K562 (cell line): ENCODE data around the gene TRNP1. TPM values are rescaled to one million over a fixed set of nuclear protein-coding genes. Genes with fewer than 3 reads are reported as not detected.

ENCODE experiments used
- CREBBP ChIP-seq: IDR thresholded peaks from one replicate; pipeline ENCODE4 v1.6.1; 2012; ENCODE audit warnings: low read depth, mild to moderate bottlenecking, control low read depth, inconsistent platforms, low read length
- DACH1 ChIP-seq: fragments of 450-650 bp; IDR thresholded peaks from 2 replicates; pipeline ENCODE4 v1.6.1; 2018; ENCODE audit not compliant: partially characterized antibody
- DNMT1 ChIP-seq: fragments of 450-650 bp; IDR thresholded peaks from 2 replicates; pipeline ENCODE4 v1.6.1; 2016; ENCODE audit warnings: antibody characterized with exemption, mild to moderate bottlenecking
- EHMT2 ChIP-seq: fragments of 450-650 bp; IDR thresholded peaks from 2 replicates; pipeline ENCODE4 v1.6.1; 2018; ENCODE audit warnings: antibody characterized with exemption
- HCFC1 ChIP-seq: IDR thresholded peaks from 2 replicates; pipeline ENCODE4 v1.6.1; 2012; ENCODE audit warnings: low read depth, low read length, improper control_type of control experiment
- NCOA2 ChIP-seq, 2 experiments: fragments of 450-650 bp; IDR thresholded peaks; 2 replicates each; pipeline ENCODE4 v1.6.1; 2018; ENCODE audit warnings: mild to moderate bottlenecking in 2 of 2, moderate library complexity in 1 of 2; ENCODE audit not compliant: partially characterized antibody in 2 of 2
- NFYB ChIP-seq: IDR thresholded peaks from 2 replicates; pipeline ENCODE4 v1.6.1; 2011; ENCODE audit warnings: mild to moderate bottlenecking, moderate library complexity; ENCODE audit not compliant: insufficient read length; ENCODE audit errors: extremely low read depth
- PHF21A ChIP-seq: fragments of 450-650 bp; IDR thresholded peaks from 2 replicates; pipeline ENCODE4 v1.6.1; 2017; ENCODE audit warnings: low read depth, borderline replicate concordance
- RHOXF2B ChIP-seq: fragments of 250-450 bp; sonication (Bioruptor Pico); conservative IDR thresholded peaks from 2 replicates; pipeline ENCODE4 v1.5.1; 2021
- SAP30 ChIP-seq: fragments of 200-600 bp; sonication (generic); IDR thresholded peaks from 2 replicates; pipeline ENCODE4 v1.6.1; 2012; ENCODE audit warnings: borderline replicate concordance, low read depth, mild to moderate bottlenecking, moderate library complexity, low read length, control low read depth, inconsistent platforms; ENCODE audit not compliant: insufficient read depth, poor library complexity, severe bottlenecking
- SIN3B ChIP-seq: fragments of 450-650 bp; IDR thresholded peaks from 2 replicates; pipeline ENCODE4 v1.6.1; 2017; ENCODE audit warnings: low read depth, mild to moderate bottlenecking, moderate library complexity
- SRSF3 ChIP-seq: fragments of 200-400 bp; formaldehyde crosslinking; IDR thresholded peaks from 2 replicates; pipeline ENCODE4 v1.6.1; 2016; ENCODE audit warnings: mild to moderate bottlenecking, low read length, moderate library complexity; ENCODE audit not compliant: insufficient read depth
- TSC22D4 ChIP-seq: fragments of 450-650 bp; IDR thresholded peaks from 2 replicates; pipeline ENCODE4 v1.6.1; 2016; ENCODE audit warnings: missing genetic modification characterization, missing biosample characterization, control low read depth
- ZC3H8 ChIP-seq: fragments of 450-650 bp; IDR thresholded peaks from 2 replicates; pipeline ENCODE4 v1.6.1; 2017
- ZSCAN29 ChIP-seq: fragments of 450-650 bp; IDR thresholded peaks from 2 replicates; pipeline ENCODE4 v1.6.1; 2017
- polyA plus RNA-seq, 8 experiments: library from polyadenylated mRNA; depleted of rRNA in 4 of 8; stranded (reverse) in 5 of 8; unstranded in 3 of 8; fragments of >200 nt; fragmentation: Nextera tagmentation in 2 of 8; fragmentation: Illumina TruSeq in 1 of 8; extraction: Ambion mirVana in 2 of 8; extraction: Trizol in 1 of 8; gene quantifications; 2 replicates each; pipeline versions ENCODE4 v1.2.1 to v1.2.3, GENCODE V29; 2011 to 2014; ENCODE audit warnings: inconsistent platforms in 1 of 8, missing spikeins in 1 of 8
- total RNA-seq, 7 experiments: library from RNA; depleted of rRNA in 6 of 7; stranded (reverse); fragments of >200 nt in 6 of 7; fragmentation: Illumina TruSeq in 2 of 7; extraction: Trizol in 2 of 7; gene quantifications; 2 replicates each; pipeline versions ENCODE4 v1.2.1 to v1.2.3, GENCODE V29; 2011 to 2021; ENCODE audit warnings: low replicate concordance in 1 of 7
- TF ChIP-seq, protein P1 (sequence below): fragments of 450-650 bp; IDR thresholded peaks from 2 replicates; pipeline ENCODE4 v1.6.1; 2017; ENCODE audit warnings: antibody characterized with exemption, mild to moderate bottlenecking
- TF ChIP-seq, protein P2 (sequence below): fragments of 450-650 bp; formaldehyde crosslinking; IDR thresholded peaks from 2 replicates; pipeline ENCODE4 v1.4.0; 2020; ENCODE audit warnings: mild to moderate bottlenecking, moderate library complexity
- TF ChIP-seq, protein P3 (sequence below): fragments of 250-450 bp; sonication (Bioruptor Pico); IDR thresholded peaks from 2 replicates; pipeline ENCODE4 v1.5.0; 2022; ENCODE audit warnings: mild to moderate bottlenecking
- TF ChIP-seq, protein P4 (sequence below): sonication (generic); formaldehyde crosslinking; IDR thresholded peaks from 2 replicates; pipeline ENCODE4 v1.9.0; 2022; ENCODE audit warnings: mild to moderate bottlenecking, missing genetic modification reagents

Gene TRNP1
- total and polyA plus RNA-seq, 9 of the 15 experiments (the other 6 are each of a cell fraction or from before 2014, with no cell fraction given), result 0.03 to 1.3 (median 0.95) TPM

DNA sequence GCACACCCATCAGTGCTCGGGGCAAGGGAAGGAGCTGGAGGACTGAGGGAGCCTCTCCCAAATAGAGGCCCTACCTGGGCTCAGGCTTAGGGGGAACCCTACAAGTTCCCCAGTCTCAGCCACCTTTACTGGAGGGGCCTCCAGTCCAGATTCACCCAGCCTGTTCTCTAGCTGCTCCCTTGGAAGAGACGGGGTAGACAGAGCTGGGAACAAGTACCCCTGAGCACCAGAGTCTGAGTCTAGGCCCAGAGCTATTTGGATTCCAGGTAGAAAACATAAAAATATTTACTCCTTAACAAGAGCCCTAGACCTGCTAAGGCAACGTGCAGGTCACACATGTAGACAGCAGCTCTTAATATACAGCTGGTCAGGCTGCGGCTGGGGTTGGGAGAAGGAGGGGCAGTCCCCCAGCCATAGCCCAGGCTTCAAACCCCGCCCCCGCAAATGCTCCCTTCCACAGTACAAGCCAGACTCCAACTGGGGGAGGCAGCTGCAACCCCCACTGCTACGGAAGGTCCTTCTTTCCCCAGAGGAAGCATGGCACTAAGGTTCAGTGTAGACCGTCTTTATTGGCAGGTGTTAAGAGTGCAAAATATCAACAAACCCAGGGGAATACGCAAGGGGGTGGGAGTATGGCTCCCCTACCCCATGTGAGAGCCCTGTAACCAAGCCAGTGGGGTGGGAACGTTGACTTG, 11.1 kb downstream of the TRNP1 start (continued):
- 0 out of 2 replicates have a peak, but pooled peaks have one; percentile 54 for TF ChIP-seq ZSCAN29
- 0 out of 2 replicates have a peak, but pooled peaks have one; percentile 23 for TF ChIP-seq EHMT2
- TF ChIP-seq PHF21A, result no peak
- no peak for TF ChIP-seq ZC3H8
- TF ChIP-seq, protein P1, sequence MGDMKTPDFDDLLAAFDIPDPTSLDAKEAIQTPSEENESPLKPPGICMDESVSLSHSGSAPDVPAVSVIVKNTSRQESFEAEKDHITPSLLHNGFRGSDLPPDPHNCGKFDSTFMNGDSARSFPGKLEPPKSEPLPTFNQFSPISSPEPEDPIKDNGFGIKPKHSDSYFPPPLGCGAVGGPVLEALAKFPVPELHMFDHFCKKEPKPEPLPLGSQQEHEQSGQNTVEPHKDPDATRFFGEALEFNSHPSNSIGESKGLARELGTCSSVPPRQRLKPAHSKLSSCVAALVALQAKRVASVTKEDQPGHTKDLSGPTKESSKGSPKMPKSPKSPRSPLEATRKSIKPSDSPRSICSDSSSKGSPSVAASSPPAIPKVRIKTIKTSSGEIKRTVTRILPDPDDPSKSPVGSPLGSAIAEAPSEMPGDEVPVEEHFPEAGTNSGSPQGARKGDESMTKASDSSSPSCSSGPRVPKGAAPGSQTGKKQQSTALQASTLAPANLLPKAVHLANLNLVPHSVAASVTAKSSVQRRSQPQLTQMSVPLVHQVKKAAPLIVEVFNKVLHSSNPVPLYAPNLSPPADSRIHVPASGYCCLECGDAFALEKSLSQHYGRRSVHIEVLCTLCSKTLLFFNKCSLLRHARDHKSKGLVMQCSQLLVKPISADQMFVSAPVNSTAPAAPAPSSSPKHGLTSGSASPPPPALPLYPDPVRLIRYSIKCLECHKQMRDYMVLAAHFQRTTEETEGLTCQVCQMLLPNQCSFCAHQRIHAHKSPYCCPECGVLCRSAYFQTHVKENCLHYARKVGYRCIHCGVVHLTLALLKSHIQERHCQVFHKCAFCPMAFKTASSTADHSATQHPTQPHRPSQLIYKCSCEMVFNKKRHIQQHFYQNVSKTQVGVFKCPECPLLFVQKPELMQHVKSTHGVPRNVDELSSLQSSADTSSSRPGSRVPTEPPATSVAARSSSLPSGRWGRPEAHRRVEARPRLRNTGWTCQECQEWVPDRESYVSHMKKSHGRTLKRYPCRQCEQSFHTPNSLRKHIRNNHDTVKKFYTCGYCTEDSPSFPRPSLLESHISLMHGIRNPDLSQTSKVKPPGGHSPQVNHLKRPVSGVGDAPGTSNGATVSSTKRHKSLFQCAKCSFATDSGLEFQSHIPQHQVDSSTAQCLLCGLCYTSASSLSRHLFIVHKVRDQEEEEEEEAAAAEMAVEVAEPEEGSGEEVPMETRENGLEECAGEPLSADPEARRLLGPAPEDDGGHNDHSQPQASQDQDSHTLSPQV, result no peak
- TF ChIP-seq CREBBP, result no peak
- TF ChIP-seq, protein P2, sequence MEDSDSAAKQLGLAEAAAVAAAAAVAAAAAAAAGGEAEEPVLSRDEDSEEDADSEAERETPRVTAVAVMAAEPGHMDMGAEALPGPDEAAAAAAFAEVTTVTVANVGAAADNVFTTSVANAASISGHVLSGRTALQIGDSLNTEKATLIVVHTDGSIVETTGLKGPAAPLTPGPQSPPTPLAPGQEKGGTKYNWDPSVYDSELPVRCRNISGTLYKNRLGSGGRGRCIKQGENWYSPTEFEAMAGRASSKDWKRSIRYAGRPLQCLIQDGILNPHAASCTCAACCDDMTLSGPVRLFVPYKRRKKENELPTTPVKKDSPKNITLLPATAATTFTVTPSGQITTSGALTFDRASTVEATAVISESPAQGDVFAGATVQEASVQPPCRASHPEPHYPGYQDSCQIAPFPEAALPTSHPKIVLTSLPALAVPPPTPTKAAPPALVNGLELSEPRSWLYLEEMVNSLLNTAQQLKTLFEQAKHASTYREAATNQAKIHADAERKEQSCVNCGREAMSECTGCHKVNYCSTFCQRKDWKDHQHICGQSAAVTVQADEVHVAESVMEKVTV (CRISPR knock-in tag), result no peak
- no peak for TF ChIP-seq DNMT1
- TF ChIP-seq DACH1, result peak; percentile 47
- TF ChIP-seq, protein P3, sequence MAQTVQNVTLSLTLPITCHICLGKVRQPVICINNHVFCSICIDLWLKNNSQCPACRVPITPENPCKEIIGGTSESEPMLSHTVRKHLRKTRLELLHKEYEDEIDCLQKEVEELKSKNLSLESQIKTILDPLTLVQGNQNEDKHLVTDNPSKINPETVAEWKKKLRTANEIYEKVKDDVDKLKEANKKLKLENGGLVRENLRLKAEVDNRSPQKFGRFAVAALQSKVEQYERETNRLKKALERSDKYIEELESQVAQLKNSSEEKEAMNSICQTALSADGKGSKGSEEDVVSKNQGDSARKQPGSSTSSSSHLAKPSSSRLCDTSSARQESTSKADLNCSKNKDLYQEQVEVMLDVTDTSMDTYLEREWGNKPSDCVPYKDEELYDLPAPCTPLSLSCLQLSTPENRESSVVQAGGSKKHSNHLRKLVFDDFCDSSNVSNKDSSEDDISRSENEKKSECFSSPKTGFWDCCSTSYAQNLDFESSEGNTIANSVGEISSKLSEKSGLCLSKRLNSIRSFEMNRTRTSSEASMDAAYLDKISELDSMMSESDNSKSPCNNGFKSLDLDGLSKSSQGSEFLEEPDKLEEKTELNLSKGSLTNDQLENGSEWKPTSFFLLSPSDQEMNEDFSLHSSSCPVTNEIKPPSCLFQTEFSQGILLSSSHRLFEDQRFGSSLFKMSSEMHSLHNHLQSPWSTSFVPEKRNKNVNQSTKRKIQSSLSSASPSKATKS (CRISPR knock-in tag), result no peak
- TF ChIP-seq SAP30, result no peak
- TF ChIP-seq, protein P4, sequence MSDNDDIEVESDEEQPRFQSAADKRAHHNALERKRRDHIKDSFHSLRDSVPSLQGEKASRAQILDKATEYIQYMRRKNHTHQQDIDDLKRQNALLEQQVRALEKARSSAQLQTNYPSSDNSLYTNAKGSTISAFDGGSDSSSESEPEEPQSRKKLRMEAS (CRISPR knock-in tag), result peak; percentile 54; the same call in 1 of the 2 replicates
- TF ChIP-seq TSC22D4 (tag), result no peak
- no peak for TF ChIP-seq SRSF3
- TF ChIP-seq NCOA2 (IDR thresholded peaks at IDR 0.05; ENCODE audit: partially characterized antibody in 2 of 2), result no peak
- no peak for TF ChIP-seq HCFC1
- TF ChIP-seq SIN3B, result no peak
- no peak for TF ChIP-seq NFYB
- no peak for TF ChIP-seq RHOXF2B (CRISPR knock-in tag)
